B cell (primary cell): Measurements from ENCODE around the gene DPM1.

Experiments
- CTCF ChIP-seq: fragments of 200-600 bp; IDR thresholded peaks from one replicate; pipeline ENCODE4 v1.8.0; 2022; ENCODE audit warnings: antibody characterized with exemption, mild to moderate bottlenecking
- EZH2 ChIP-seq: IDR thresholded peaks from 2 replicates; pipeline ENCODE4 v1.6.1; 2012; ENCODE audit warnings: borderline replicate concordance, low read depth, mild to moderate bottlenecking, moderate library complexity, low read length; ENCODE audit not compliant: insufficient read depth, poor library complexity, severe bottlenecking

GRCh38 chr20:50916257-50916656, 42.1 kb downstream of the DPM1 start:
- TF ChIP-seq CTCF = no peak
- TF ChIP-seq EZH2 = no peak
